BE2C (cell line): ENCODE data around the gene PANK4.

Experiments used
- DNase-seq: peaks from one replicate; pipeline ENCODE4 v3.0.0-alpha.2; 2020
- H3K27me3 ChIP-seq: fragments of 250-450 bp; sonication (Bioruptor Pico); 2 replicates; pipeline ENCODE4 v1.5.1; 2020; ENCODE audit warnings: mild to moderate bottlenecking
- H3K36me3 ChIP-seq: fragments of 250-450 bp; sonication (Bioruptor Pico); 2 replicates; pipeline ENCODE4 v1.5.1; 2020; ENCODE audit warnings: mild to moderate bottlenecking
- H3K4me1 ChIP-seq: fragments of 250-450 bp; sonication (Bioruptor Pico); 2 replicates; pipeline ENCODE4 v1.5.1; 2020
- H3K4me3 ChIP-seq: 2 replicates; pipeline ENCODE4 v1.5.1; 2011; ENCODE audit warnings: low read depth, low read length
- H3K9me3 ChIP-seq: fragments of 250-450 bp; sonication (Bioruptor Pico); 2 replicates; pipeline ENCODE4 v1.5.1; 2020
- CTCF ChIP-seq: IDR thresholded peaks from 2 replicates; pipeline ENCODE4 v1.5.1; 2012; ENCODE audit warnings: mild to moderate bottlenecking, low read depth, low read length

PANK4 gene

GRCh38 chr1:2499986-2500596 is 26.3 kb downstream of the PANK4 start:
- H3K27me3 ChIP-seq: no peaks in the 10 kb centered on the region
- H3K4me1 ChIP-seq: no peaks in the 10 kb centered on the region
- H3K4me3 ChIP-seq: no peak overlapping the region
- no peaks in the 10 kb centered on the region for H3K36me3 ChIP-seq
- no peak for DNase-seq
- no peak for TF ChIP-seq CTCF
- H3K9me3 ChIP-seq: no peaks in the 10 kb centered on the region

- H3K27me3 ChIP-seq: no peaks in the 10 kb centered on the region
- H3K36me3 ChIP-seq: no peaks in the 10 kb centered on the region
- no peak for DNase-seq
- no peaks in the 10 kb centered on the region for H3K4me1 ChIP-seq
- no peak overlapping the region for H3K4me3 ChIP-seq
- TF ChIP-seq CTCF: no peak
- no peaks in the 10 kb centered on the region for H3K9me3 ChIP-seq
Observed at GRCh38 chr1:2499260-2499659, 27.1 kb downstream of the PANK4 start.

GRCh38 chr1:2498648-2499047 is 27.7 kb downstream of the PANK4 start:
- Histone ChIP-seq H3K27me3 (no peaks in the 10 kb centered on the region), H3K4me3 (no peak overlapping the region), H3K36me3 (no peaks in the 10 kb centered on the region), H3K4me1 (no peaks in the 10 kb centered on the region), H3K9me3 (no peaks in the 10 kb centered on the region)
- DNase-seq: no peak
- TF ChIP-seq CTCF: no peak

- no peaks in the 10 kb centered on the region for H3K27me3 ChIP-seq
- H3K36me3 ChIP-seq: no peaks in the 10 kb centered on the region
- no peaks in the 10 kb centered on the region for H3K4me1 ChIP-seq
- no peaks in the 10 kb centered on the region for H3K9me3 ChIP-seq
- TF ChIP-seq CTCF: no peak
- H3K4me3 ChIP-seq: no peak overlapping the region
- no peak for DNase-seq
Observed at GRCh38 chr1:2497891-2498290, 28.5 kb downstream of the PANK4 start.

- no peak for DNase-seq
- H3K4me3 ChIP-seq: no peak overlapping the region
- H3K36me3 ChIP-seq: no peaks in the 10 kb centered on the region
- no peaks in the 10 kb centered on the region for H3K27me3 ChIP-seq
- no peaks in the 10 kb centered on the region for H3K4me1 ChIP-seq
- TF ChIP-seq CTCF: no peak
- H3K9me3 ChIP-seq: no peaks in the 10 kb centered on the region
Observed at GRCh38 chr1:2496746-2497145, 29.6 kb downstream of the PANK4 start.

GRCh38 chr1:2496087-2496622 is 30.2 kb downstream of the PANK4 start:
- Histone ChIP-seq H3K9me3 (no peaks in the 10 kb centered on the region), H3K4me3 (no peak overlapping the region), H3K36me3 (no peaks in the 10 kb centered on the region), H3K27me3 (no peaks in the 10 kb centered on the region), H3K4me1 (no peaks in the 10 kb centered on the region)
- DNase-seq: no peak
- TF ChIP-seq CTCF: no peak
